Measurements from ENCODE around the gene SPC25.

The SPC25 gene

DNA sequence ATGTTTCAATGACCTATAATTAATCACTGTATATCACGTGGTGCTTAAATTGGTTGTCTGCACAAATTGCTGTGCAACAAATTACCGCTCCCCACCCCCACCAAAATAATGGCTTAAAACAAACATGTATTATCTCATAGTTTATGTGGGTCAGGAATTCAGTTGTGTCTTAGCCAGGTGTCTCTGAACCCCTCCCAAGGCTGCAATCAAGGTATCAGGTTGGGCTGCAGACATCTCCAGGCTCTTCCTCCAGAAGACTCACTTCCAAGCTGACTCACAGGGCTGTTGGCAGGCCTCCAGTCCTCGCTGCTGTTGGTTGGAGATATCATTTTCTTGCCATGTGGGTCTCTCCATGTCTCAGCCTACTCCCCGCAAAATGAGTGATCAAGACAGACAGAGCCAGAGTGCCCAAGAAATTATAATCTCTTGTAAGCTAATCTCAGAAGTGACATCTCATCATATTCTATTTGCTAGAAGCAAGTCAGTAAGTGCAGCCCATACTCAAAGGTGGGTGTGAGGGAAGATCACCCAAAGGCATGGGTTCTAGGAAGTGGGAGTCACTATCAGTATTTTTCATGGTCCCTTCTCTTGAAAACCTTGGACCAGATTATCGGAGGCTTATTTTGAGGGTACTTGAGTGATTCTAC lies 38.4 kb downstream of the SPC25 start:
- H3K36me3 ChIP-seq (ENCODE audit: control insufficient read depth in 5 of 5, insufficient read depth in 5 of 5, low read length in 5 of 5) = peaks cover 3 to 39% (median 20%) of the 10 kb centered on the region in 5 donors
- H3K9ac ChIP-seq (ENCODE audit: low read length in 5 of 5) = no peak overlapping the region

DNA sequence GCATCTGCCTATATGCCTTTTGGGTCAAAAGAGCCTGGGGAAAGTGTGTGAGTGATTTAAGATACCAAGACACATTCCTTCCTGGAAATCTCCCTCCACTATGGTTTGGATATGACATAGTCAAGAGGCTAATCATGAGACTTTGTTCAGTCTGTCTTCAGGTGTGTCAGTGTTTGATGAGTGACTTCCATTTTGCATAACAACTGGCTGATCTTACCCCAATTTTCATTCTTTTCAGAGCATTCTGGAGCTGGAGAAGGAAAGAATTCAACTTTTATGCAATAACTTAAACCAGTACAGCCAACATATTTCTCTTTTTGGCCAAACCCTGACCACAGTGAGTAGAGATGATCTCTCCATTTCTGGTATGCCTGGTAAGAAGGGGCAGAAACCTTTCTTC lies 39.4 kb downstream of the SPC25 start:
- Histone ChIP-seq H3K4me3 (ENCODE audit: low read depth in 1 of 5, low read length in 5 of 5) (no peak overlapping the region), H3K27me3 (ENCODE audit: control insufficient read depth in 5 of 5, insufficient read depth in 4 of 5, low read length in 5 of 5) (no peaks in the 10 kb centered on the region), H3K4me1 (ENCODE audit: control insufficient read depth in 5 of 5, insufficient read depth in 5 of 5, low read length in 5 of 5) (no peaks in the 10 kb centered on the region), H3K9ac (ENCODE audit: low read length in 5 of 5) (no peak overlapping the region), H3K36me3 (ENCODE audit: control insufficient read depth in 5 of 5, insufficient read depth in 5 of 5, low read length in 5 of 5) (peaks cover 3 to 37% (median 20%) of the 10 kb centered on the region in 5 donors), H3K9me3 (ENCODE audit: control insufficient read depth in 5 of 5, low read length in 5 of 5) (no peaks in the 10 kb centered on the region), H3K27ac (ENCODE audit: low read depth, low read length) (no peak overlapping the region)

More for the DNA sequence above, 38.4 kb downstream of the SPC25 start:
- H3K27ac ChIP-seq (ENCODE audit: low read depth, low read length) = no peak overlapping the region
- no peaks in the 10 kb centered on the region for H3K27me3 ChIP-seq (ENCODE audit: control insufficient read depth in 5 of 5, insufficient read depth in 4 of 5, low read length in 5 of 5)
- H3K9me3 ChIP-seq (ENCODE audit: control insufficient read depth in 5 of 5, low read length in 5 of 5) = no peaks in the 10 kb centered on the region
- H3K4me1 ChIP-seq (ENCODE audit: control insufficient read depth in 5 of 5, insufficient read depth in 5 of 5, low read length in 5 of 5) = peaks cover 0 to 8% (median 0%) of the 10 kb centered on the region in 5 donors
- H3K4me3 ChIP-seq (ENCODE audit: low read depth in 1 of 5, low read length in 5 of 5) = no peak overlapping the region

DNA sequence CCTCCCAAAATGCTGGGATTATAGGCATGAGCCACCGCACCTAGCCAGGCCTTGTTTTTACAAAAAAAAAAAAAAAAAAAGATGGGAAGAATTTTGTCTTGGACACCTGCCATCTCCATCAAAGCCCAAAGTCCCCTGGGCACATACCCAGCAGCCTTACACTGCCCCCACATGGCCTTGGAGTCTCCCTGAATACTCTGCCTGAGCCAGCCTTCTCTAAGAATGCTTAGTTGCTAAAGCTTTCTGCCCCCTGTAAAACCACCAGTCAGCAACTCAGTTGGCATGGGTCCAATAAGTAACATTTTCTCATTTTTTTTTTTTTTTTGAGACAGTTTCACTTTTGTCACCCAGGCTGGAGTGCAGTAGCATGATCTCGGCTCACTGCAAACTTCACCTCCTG lies 40.6 kb downstream of the SPC25 start:
- no peak overlapping the region for H3K4me3 ChIP-seq (ENCODE audit: low read depth in 1 of 5, low read length in 5 of 5)
- H3K27me3 ChIP-seq (ENCODE audit: control insufficient read depth in 5 of 5, insufficient read depth in 4 of 5, low read length in 5 of 5) = no peaks in the 10 kb centered on the region
- no peaks in the 10 kb centered on the region for H3K9me3 ChIP-seq (ENCODE audit: control insufficient read depth in 5 of 5, low read length in 5 of 5)
- no peak overlapping the region for H3K27ac ChIP-seq (ENCODE audit: low read depth, low read length)
- no peak overlapping the region for H3K9ac ChIP-seq (ENCODE audit: low read length in 5 of 5)
- H3K4me1 ChIP-seq (ENCODE audit: control insufficient read depth in 5 of 5, insufficient read depth in 5 of 5, low read length in 5 of 5) = no peaks in the 10 kb centered on the region
- peaks cover 3 to 38% (median 20%) of the 10 kb centered on the region in 5 donors for H3K36me3 ChIP-seq (ENCODE audit: control insufficient read depth in 5 of 5, insufficient read depth in 5 of 5, low read length in 5 of 5)

DNA sequence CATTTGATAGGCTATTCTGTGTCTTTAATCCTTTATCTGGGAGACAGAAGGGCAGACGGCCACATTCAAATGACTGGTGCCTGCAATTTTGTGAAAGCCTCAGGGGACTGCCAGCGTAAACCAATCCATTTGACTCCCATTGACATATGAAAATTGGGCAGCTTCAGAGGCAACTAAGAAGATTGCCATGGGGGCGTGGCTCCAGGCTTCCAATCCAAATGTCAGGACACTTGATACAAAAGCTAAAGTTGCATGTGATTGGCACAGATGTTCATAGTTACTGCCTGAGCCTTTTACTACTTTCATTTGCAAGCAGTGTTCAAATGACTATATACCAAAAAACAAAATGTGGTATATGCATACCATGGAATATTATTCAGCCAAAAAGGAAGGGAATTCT lies 42.0 kb downstream of the SPC25 start:
- Histone ChIP-seq H3K36me3 (ENCODE audit: control insufficient read depth in 5 of 5, insufficient read depth in 5 of 5, low read length in 5 of 5) (peaks cover 0 to 41% (median 20%) of the 10 kb centered on the region in 5 donors), H3K27me3 (ENCODE audit: control insufficient read depth in 5 of 5, insufficient read depth in 4 of 5, low read length in 5 of 5) (no peaks in the 10 kb centered on the region), H3K9ac (ENCODE audit: low read length in 5 of 5) (no peak overlapping the region), H3K4me1 (ENCODE audit: control insufficient read depth in 5 of 5, insufficient read depth in 5 of 5, low read length in 5 of 5) (no peaks in the 10 kb centered on the region), H3K4me3 (ENCODE audit: low read depth in 1 of 5, low read length in 5 of 5) (no peak overlapping the region), H3K9me3 (ENCODE audit: control insufficient read depth in 5 of 5, low read length in 5 of 5) (peaks cover 0 to 2% (median 0%) of the 10 kb centered on the region in 5 donors), H3K27ac (ENCODE audit: low read depth, low read length) (no peak overlapping the region)

DNA sequence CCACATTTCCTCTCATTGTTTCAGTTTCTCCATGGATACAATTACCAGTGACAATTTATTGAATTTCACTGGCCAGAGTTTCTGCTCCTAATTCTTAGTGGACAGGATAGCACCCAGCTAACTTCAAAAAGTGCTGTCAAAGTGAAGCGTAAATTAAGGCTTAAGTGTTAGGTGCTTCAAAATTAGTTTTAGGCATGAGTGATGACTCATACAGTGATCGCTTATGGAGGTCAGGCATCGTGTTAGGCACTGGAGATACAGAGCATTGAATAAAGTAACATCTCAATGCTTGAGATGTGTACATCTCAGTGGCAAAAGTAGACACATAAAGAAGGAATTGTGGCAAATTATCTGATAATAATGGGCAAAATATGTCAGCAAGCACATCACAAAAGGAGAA lies 47.0 kb downstream of the SPC25 start:
- Histone ChIP-seq H3K27me3 (ENCODE audit: control insufficient read depth in 5 of 5, insufficient read depth in 4 of 5, low read length in 5 of 5) (no peaks in the 10 kb centered on the region), H3K27ac (ENCODE audit: low read depth, low read length) (no peak overlapping the region), H3K4me1 (ENCODE audit: control insufficient read depth in 5 of 5, insufficient read depth in 5 of 5, low read length in 5 of 5) (peaks cover 0 to 4% (median 0%) of the 10 kb centered on the region in 5 donors), H3K9me3 (ENCODE audit: control insufficient read depth in 5 of 5, low read length in 5 of 5) (peaks cover 0 to 2% (median 0%) of the 10 kb centered on the region in 5 donors), H3K9ac (ENCODE audit: low read length in 5 of 5) (peak overlapping the region in 1 of 5 donors; percentile 23), H3K36me3 (ENCODE audit: control insufficient read depth in 5 of 5, insufficient read depth in 5 of 5, low read length in 5 of 5) (peaks cover 3 to 30% (median 8%) of the 10 kb centered on the region in 5 donors), H3K4me3 (ENCODE audit: low read depth in 1 of 5, low read length in 5 of 5) (no peak overlapping the region)

DNA sequence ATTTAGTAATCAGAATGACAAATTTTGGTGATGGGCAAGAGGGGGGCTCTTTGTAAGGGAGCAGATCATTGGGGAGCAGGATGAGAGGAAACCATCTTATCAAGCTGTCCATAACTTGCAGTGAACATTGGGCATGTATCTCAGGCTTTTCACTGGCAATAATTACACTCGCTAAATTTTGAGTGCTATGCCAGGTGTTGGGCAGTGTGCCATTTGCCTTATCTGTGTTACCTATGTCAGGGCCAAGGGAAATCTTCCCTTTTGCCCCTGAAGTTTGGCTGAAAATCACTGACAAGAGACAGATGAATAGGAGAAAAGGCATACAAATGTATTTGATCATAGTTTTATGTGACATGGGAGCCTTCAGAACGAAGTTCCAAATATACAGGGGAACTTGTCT lies 48.8 kb downstream of the SPC25 start:
- peaks cover 3 to 34% (median 12%) of the 10 kb centered on the region in 5 donors for H3K36me3 ChIP-seq (ENCODE audit: control insufficient read depth in 5 of 5, insufficient read depth in 5 of 5, low read length in 5 of 5)
- H3K9me3 ChIP-seq (ENCODE audit: control insufficient read depth in 5 of 5, low read length in 5 of 5) = peaks cover 0 to 2% (median 0%) of the 10 kb centered on the region in 5 donors
- no peak overlapping the region for H3K4me3 ChIP-seq (ENCODE audit: low read depth in 1 of 5, low read length in 5 of 5)
- H3K4me1 ChIP-seq (ENCODE audit: control insufficient read depth in 5 of 5, insufficient read depth in 5 of 5, low read length in 5 of 5) = peaks cover 0 to 4% (median 0%) of the 10 kb centered on the region in 5 donors
- H3K27me3 ChIP-seq (ENCODE audit: control insufficient read depth in 5 of 5, insufficient read depth in 4 of 5, low read length in 5 of 5) = no peaks in the 10 kb centered on the region
- no peak overlapping the region for H3K9ac ChIP-seq (ENCODE audit: low read length in 5 of 5)
- no peak overlapping the region for H3K27ac ChIP-seq (ENCODE audit: low read depth, low read length)

DNA sequence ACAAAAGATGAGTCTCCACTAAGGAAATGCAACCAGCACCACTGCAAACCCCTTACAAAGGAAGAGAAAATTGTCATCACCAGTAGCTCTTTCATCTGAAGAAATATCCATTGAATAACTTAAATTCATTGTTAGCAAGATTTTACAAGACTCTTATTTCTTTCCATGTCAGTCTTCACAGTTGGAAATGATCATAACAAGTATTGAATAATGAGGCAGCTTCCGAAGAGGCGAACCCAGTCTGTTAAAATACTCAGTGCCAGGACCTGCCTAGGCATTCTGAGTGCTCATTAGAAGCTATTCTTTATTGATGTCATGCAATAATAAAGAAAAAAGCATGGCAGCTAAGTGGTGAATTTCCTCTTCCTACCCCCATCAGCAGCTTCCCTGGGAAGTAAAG lies 54.3 kb downstream of the SPC25 start:
- no peak overlapping the region for H3K4me3 ChIP-seq (ENCODE audit: low read depth in 1 of 5, low read length in 5 of 5)
- peaks cover 0 to 4% (median 0%) of the 10 kb centered on the region in 5 donors for H3K9me3 ChIP-seq (ENCODE audit: control insufficient read depth in 5 of 5, low read length in 5 of 5)
- H3K4me1 ChIP-seq (ENCODE audit: control insufficient read depth in 5 of 5, insufficient read depth in 5 of 5, low read length in 5 of 5) = no peaks in the 10 kb centered on the region
- peaks cover 7 to 46% (median 27%) of the 10 kb centered on the region in 5 donors for H3K36me3 ChIP-seq (ENCODE audit: control insufficient read depth in 5 of 5, insufficient read depth in 5 of 5, low read length in 5 of 5)
- H3K27me3 ChIP-seq (ENCODE audit: control insufficient read depth in 5 of 5, insufficient read depth in 4 of 5, low read length in 5 of 5) = no peaks in the 10 kb centered on the region
- H3K27ac ChIP-seq (ENCODE audit: low read depth, low read length) = no peak overlapping the region
- H3K9ac ChIP-seq (ENCODE audit: low read length in 5 of 5) = no peak overlapping the region

DNA sequence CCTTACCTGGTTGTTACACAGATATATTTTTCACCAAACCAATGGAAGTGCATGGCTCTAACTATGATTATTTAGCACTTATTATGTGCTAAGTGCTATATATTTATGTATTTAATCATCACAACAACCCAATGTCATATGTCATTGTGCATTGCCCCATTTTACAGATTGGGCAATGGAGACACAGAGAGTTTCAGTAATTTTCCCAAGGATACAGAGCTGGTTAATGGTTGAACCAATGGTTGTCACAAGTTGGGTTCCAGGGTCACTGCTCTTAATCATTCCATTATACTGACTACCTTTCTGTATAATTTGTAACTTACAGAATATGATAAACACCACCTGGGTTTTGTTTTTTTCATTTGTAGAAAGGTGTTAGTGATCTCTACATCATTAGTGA lies 58.6 kb downstream of the SPC25 start:
- Histone ChIP-seq H3K36me3 (ENCODE audit: control insufficient read depth in 5 of 5, insufficient read depth in 5 of 5, low read length in 5 of 5) (peaks cover 13 to 56% (median 45%) of the 10 kb centered on the region in 5 donors), H3K4me3 (ENCODE audit: low read depth in 1 of 5, low read length in 5 of 5) (no peak overlapping the region), H3K4me1 (ENCODE audit: control insufficient read depth in 5 of 5, insufficient read depth in 5 of 5, low read length in 5 of 5) (no peaks in the 10 kb centered on the region), H3K27ac (ENCODE audit: low read depth, low read length) (no peak overlapping the region), H3K9me3 (ENCODE audit: control insufficient read depth in 5 of 5, low read length in 5 of 5) (peaks cover 0 to 5% (median 0%) of the 10 kb centered on the region in 5 donors), H3K9ac (ENCODE audit: low read length in 5 of 5) (no peak overlapping the region), H3K27me3 (ENCODE audit: control insufficient read depth in 5 of 5, insufficient read depth in 4 of 5, low read length in 5 of 5) (no peaks in the 10 kb centered on the region)

DNA sequence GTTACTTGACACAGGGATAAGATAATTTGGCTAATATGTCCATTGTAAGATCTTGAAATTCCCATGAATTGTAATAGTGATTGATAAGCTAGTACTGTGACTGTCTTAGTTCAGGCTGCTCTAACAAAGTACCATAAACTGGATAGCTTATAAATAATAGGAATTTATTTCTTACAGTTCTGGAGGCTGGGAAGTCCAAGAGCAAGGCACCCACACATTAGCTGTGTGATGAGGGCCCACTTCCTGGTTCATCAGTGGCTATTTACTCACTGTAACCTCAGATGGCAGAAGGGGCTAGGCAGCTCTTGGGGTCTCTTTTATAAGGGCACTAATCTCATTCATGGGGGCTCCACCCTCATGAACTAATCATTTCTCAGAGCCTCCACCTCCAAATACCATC lies 59.3 kb downstream of the SPC25 start:
- Histone ChIP-seq H3K9me3 (ENCODE audit: control insufficient read depth in 5 of 5, low read length in 5 of 5) (peaks cover 0 to 5% (median 0%) of the 10 kb centered on the region in 5 donors), H3K9ac (ENCODE audit: low read length in 5 of 5) (no peak overlapping the region), H3K4me3 (ENCODE audit: low read depth in 1 of 5, low read length in 5 of 5) (no peak overlapping the region), H3K27me3 (ENCODE audit: control insufficient read depth in 5 of 5, insufficient read depth in 4 of 5, low read length in 5 of 5) (no peaks in the 10 kb centered on the region), H3K27ac (ENCODE audit: low read depth, low read length) (no peak overlapping the region), H3K36me3 (ENCODE audit: control insufficient read depth in 5 of 5, insufficient read depth in 5 of 5, low read length in 5 of 5) (peaks cover 13 to 49% (median 40%) of the 10 kb centered on the region in 5 donors), H3K4me1 (ENCODE audit: control insufficient read depth in 5 of 5, insufficient read depth in 5 of 5, low read length in 5 of 5) (no peaks in the 10 kb centered on the region)

DNA sequence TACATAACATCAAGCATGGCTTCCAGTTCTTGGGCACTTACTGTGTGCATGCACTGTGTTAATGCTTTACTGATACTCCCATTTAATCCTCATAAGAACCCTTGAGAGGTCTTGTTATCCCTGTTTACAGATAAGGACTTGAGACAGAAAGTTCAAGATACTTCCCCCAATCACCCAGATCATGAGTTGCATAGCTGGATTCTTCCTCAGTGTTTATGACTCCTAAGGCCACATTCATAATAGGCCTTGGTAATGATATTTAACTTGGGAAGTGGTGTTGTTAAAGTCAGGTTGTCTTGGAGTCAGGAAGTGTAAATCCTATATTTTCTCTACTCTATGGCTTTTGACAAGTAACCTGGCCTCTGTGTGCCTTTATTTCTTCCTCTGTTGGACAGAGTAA lies 65.1 kb downstream of the SPC25 start:
- Histone ChIP-seq H3K36me3 (ENCODE audit: control insufficient read depth in 5 of 5, insufficient read depth in 5 of 5, low read length in 5 of 5) (peaks cover 0 to 18% (median 13%) of the 10 kb centered on the region in 5 donors), H3K4me3 (ENCODE audit: low read depth in 1 of 5, low read length in 5 of 5) (no peak overlapping the region), H3K4me1 (ENCODE audit: control insufficient read depth in 5 of 5, insufficient read depth in 5 of 5, low read length in 5 of 5) (peaks cover 0 to 2% (median 0%) of the 10 kb centered on the region in 5 donors), H3K27ac (ENCODE audit: low read depth, low read length) (no peak overlapping the region), H3K27me3 (ENCODE audit: control insufficient read depth in 5 of 5, insufficient read depth in 4 of 5, low read length in 5 of 5) (no peaks in the 10 kb centered on the region), H3K9ac (ENCODE audit: low read length in 5 of 5) (no peak overlapping the region), H3K9me3 (ENCODE audit: control insufficient read depth in 5 of 5, low read length in 5 of 5) (no peaks in the 10 kb centered on the region)
